Mesendoderm (in vitro differentiated cells): ENCODE results near the gene CFAP52.

ENCODE experiments used
- DNase-seq: peaks from one replicate; pipeline ENCODE4 v3.0.0; 2013
- H2AK5ac ChIP-seq: 2 replicates; pipeline ENCODE4 v1.6.1; 2013; ENCODE audit warnings: low read length, inconsistent platforms
- H2BK120ac ChIP-seq: 2 replicates; pipeline ENCODE4 v1.6.1; 2013; ENCODE audit warnings: low read depth, mild to moderate bottlenecking, low read length, moderate library complexity, mixed read lengths
- H2BK15ac ChIP-seq: replicated peaks from 2 replicates; pipeline ENCODE4 v1.6.1; 2013; ENCODE audit warnings: low read depth, mild to moderate bottlenecking, moderate library complexity
- H2BK5ac ChIP-seq: 2 replicates; pipeline ENCODE4 v1.6.1; 2013; ENCODE audit warnings: low read length, inconsistent platforms
- H3K18ac ChIP-seq: 2 replicates; pipeline ENCODE4 v1.6.1; 2013; ENCODE audit warnings: mild to moderate bottlenecking, low read length, mixed read lengths
- H3K23ac ChIP-seq: one replicate; pipeline ENCODE4 v1.6.1; 2013; ENCODE audit warnings: low read length
- H3K27ac ChIP-seq: 2 replicates; pipeline ENCODE4 v1.5.1; 2013; ENCODE audit warnings: low read depth, mild to moderate bottlenecking, inconsistent platforms, low read length, moderate library complexity
- H3K27me3 ChIP-seq: 2 replicates; pipeline ENCODE4 v1.6.1; 2013; ENCODE audit warnings: low read length, control low read depth, mild to moderate bottlenecking, inconsistent platforms; ENCODE audit not compliant: insufficient read depth, poor library complexity
- H3K36me3 ChIP-seq: 2 replicates; pipeline ENCODE4 v1.6.1; 2013; ENCODE audit warnings: low read length, inconsistent platforms; ENCODE audit not compliant: control insufficient read depth, insufficient read depth
- H3K4ac ChIP-seq: one replicate; pipeline ENCODE4 v1.6.1; 2013; ENCODE audit warnings: low read depth, mild to moderate bottlenecking, low read length, moderate library complexity
- H3K4me1 ChIP-seq: 2 replicates; pipeline ENCODE4 v1.6.1; 2013; ENCODE audit warnings: low read depth, low read length, inconsistent platforms; ENCODE audit not compliant: control insufficient read depth
- H3K4me2 ChIP-seq: 2 replicates; pipeline ENCODE4 v1.6.1; 2013; ENCODE audit warnings: low read length
- H3K4me3 ChIP-seq: 2 replicates; pipeline ENCODE4 v1.5.1; 2013; ENCODE audit warnings: mild to moderate bottlenecking, low read length
- H3K56ac ChIP-seq: one replicate; pipeline ENCODE4 v1.6.1; 2013; ENCODE audit warnings: low read length
- H3K79me1 ChIP-seq: 2 replicates; pipeline ENCODE4 v1.6.1; 2013; ENCODE audit warnings: low read length, inconsistent platforms
- H3K79me2 ChIP-seq: 2 replicates; pipeline ENCODE4 v1.6.1; 2013; ENCODE audit warnings: mild to moderate bottlenecking, low read length; ENCODE audit not compliant: control insufficient read depth, insufficient read depth
- H3K9ac ChIP-seq: 2 replicates; pipeline ENCODE4 v1.6.1; 2013; ENCODE audit warnings: low read length, inconsistent platforms
- H4K5ac ChIP-seq: one replicate; pipeline ENCODE4 v1.6.1; 2013; ENCODE audit warnings: low read length
- H4K8ac ChIP-seq: one replicate; pipeline ENCODE4 v1.6.1; 2013; ENCODE audit warnings: low read depth, mild to moderate bottlenecking, control low read depth, low read length, moderate library complexity
- WGBS: extraction: QIAGEN DNeasy Blood & Tissue Kit; methylation state at CpG from one replicate; pipeline ENCODE4 v1.1.7; 2013; ENCODE audit warnings: low lambda C conversion rate, missing lambda C conversion rate; ENCODE audit not compliant: insufficient coverage; ENCODE audit errors: extremely low coverage; 5-methylcytosine and 5-hydroxymethylcytosine counted together

The CFAP52 gene

DNA sequence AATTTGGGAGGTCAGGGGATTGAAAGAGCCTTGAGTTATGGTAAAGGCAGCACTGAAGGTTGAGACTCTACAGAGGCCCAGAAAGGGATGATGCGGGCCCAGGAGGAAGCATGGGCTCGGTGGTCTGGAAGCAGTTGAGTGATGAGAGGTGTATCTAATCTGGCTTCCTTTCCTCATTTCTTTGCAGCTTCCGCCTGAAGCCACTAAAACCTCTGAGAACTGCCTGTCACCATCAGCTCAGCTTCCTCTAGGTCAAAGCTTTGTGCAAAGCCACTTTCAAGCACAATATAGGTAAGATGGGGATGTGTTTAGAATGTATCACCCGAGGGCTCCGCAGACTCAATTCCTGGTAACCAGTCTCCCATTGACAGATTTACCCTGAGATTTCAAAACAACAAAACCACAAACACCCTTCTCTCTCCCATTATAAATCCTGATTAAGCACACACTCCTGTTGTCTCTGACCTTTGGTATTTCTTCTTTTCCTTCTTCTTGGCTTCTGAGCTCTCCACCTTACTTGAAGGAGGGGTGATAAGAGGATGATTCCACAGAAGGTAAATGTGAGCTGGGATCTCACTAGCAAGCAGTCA is 90.1 kb downstream of the CFAP52 start:
- H3K36me3 ChIP-seq: no peaks in the 10 kb centered on the region
- no peak overlapping the region for H3K27ac ChIP-seq
- H2AK5ac ChIP-seq: no peak overlapping the region
- H3K23ac ChIP-seq: no peak overlapping the region
- H3K4me2 ChIP-seq: no peak overlapping the region
- H3K4me3 ChIP-seq: no peak overlapping the region
- H2BK120ac ChIP-seq: no peak overlapping the region
- H3K79me2 ChIP-seq: no peaks in the 10 kb centered on the region
- no peak overlapping the region for H3K9ac ChIP-seq
- H4K8ac ChIP-seq: no peak overlapping the region
- H3K27me3 ChIP-seq: no peaks in the 10 kb centered on the region
- no peak overlapping the region for H4K5ac ChIP-seq
- H3K4me1 ChIP-seq: peaks cover 17% of the 10 kb centered on the region
- WGBS: no CpG with 5 or more reads among the region's 5 CpGs
- no peak overlapping the region for H2BK15ac ChIP-seq
- H3K79me1 ChIP-seq: peaks cover 2% of the 10 kb centered on the region
- DNase-seq: no peak
- H2BK5ac ChIP-seq: no peak overlapping the region
- H3K56ac ChIP-seq: no peak overlapping the region
- H3K4ac ChIP-seq: no peak overlapping the region
- H3K18ac ChIP-seq: no peak overlapping the region

DNA sequence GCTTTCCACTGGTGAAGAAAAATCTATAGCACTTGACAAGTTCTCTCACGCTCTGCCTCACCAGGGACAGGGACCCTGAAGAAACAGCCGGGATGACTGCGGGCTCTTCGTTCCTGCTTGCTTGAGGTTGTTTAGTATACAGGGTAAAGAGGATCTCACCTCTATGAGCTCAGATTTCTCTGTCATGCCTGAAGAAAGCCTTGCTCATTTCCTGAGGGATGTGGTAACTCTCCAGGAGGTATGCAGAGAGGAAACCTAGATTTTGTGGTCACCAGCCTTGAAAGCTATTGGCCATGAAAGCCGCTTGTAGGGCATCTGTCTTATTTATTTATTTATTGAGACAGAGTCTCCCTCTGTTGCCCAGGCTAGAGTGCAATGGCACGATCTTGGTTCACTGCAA is 92.1 kb downstream of the CFAP52 start:
- Histone ChIP-seq H3K79me2 (no peaks in the 10 kb centered on the region), H3K18ac (no peak overlapping the region), H3K27ac (no peak overlapping the region), H3K4me1 (peaks cover 17% of the 10 kb centered on the region), H2BK120ac (no peak overlapping the region), H3K4me2 (no peak overlapping the region), H3K27me3 (no peaks in the 10 kb centered on the region), H3K9ac (no peak overlapping the region), H2BK15ac (no peak overlapping the region), H3K36me3 (no peaks in the 10 kb centered on the region), H3K79me1 (peaks cover 2% of the 10 kb centered on the region), H3K56ac (no peak overlapping the region), H3K4me3 (no peak overlapping the region), H2BK5ac (no peak overlapping the region), H3K4ac (no peak overlapping the region), H3K23ac (no peak overlapping the region), H4K8ac (no peak overlapping the region), H2AK5ac (no peak overlapping the region), H4K5ac (no peak overlapping the region)
- no CpG with 5 or more reads among the region's 6 CpGs for WGBS
- DNase-seq: peak; percentile 77

DNA sequence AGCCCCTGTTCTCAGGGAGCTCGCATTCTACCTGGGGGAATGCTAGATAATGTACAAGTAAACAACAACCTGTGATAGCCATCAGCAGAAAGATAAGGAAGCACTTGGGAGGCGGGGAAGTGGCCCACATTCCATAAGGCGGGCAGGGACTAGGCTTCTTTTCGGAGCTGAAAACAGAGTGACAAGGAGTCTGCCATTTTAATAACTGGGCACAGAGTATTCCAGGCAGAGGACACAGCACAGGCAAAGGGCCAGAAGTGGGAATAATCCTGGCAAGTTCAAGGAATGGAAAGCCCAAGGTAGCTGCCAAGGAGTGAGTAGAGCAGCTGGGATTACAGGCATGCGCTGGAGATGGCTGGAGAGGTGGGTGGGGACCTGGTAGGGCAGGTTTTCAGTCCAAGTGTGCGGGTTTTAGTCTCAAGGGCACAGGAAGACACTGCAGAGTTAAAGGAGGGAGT is 93.1 kb downstream of the CFAP52 start:
- no peak overlapping the region for H3K4me2 ChIP-seq
- H3K4me3 ChIP-seq: no peak overlapping the region
- no peak overlapping the region for H3K9ac ChIP-seq
- no peak overlapping the region for H2AK5ac ChIP-seq
- no peak overlapping the region for H3K18ac ChIP-seq
- H3K27ac ChIP-seq: peak overlapping the region; percentile 61
- no peak overlapping the region for H4K5ac ChIP-seq
- no peaks in the 10 kb centered on the region for H3K36me3 ChIP-seq
- no peaks in the 10 kb centered on the region for H3K79me2 ChIP-seq
- H3K23ac ChIP-seq: no peak overlapping the region
- peak overlapping the region; percentile 54 for H3K56ac ChIP-seq
- H4K8ac ChIP-seq: no peak overlapping the region
- peak overlapping the region; percentile 9 for H2BK5ac ChIP-seq
- DNase-seq: peak; percentile 85
- no peaks in the 10 kb centered on the region for H3K27me3 ChIP-seq
- H2BK15ac ChIP-seq: no peak overlapping the region
- peaks cover 2% of the 10 kb centered on the region for H3K79me1 ChIP-seq
- peaks cover 17% of the 10 kb centered on the region for H3K4me1 ChIP-seq
- H2BK120ac ChIP-seq: no peak overlapping the region
- WGBS: no CpG with 5 or more reads among the region's 6 CpGs
- H3K4ac ChIP-seq: peak overlapping the region; percentile 63

DNA sequence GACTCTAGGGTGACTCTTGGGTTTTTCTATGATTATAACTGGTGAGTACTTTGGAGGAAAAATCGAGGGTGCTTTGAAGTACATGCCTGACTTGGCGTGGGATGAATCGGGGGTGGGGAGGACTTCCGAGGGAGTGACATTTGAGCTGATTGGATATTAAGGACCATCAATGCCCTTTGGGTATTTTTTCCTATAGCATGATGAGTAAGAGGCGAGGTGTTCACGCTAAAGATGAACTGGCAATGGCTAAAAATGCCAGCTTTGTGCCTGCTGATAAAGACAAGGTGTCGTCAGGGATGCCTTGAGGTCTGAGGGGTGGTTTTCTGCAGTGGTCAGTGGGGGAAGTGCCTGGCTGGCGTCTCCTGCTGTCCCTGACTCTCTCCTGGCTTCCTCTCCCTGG is 94.2 kb downstream of the CFAP52 start:
- Histone ChIP-seq H3K9ac (no peak overlapping the region), H3K27ac (no peak overlapping the region), H3K4ac (no peak overlapping the region), H2BK120ac (no peak overlapping the region), H2BK5ac (no peak overlapping the region), H3K23ac (no peak overlapping the region), H3K79me2 (no peaks in the 10 kb centered on the region), H2AK5ac (no peak overlapping the region), H3K56ac (no peak overlapping the region), H3K18ac (no peak overlapping the region), H3K4me2 (no peak overlapping the region), H2BK15ac (no peak overlapping the region), H3K4me3 (no peak overlapping the region), H4K8ac (no peak overlapping the region), H3K79me1 (peaks cover 2% of the 10 kb centered on the region), H4K5ac (no peak overlapping the region), H3K27me3 (no peaks in the 10 kb centered on the region), H3K4me1 (peaks cover 17% of the 10 kb centered on the region), H3K36me3 (no peaks in the 10 kb centered on the region)
- WGBS: no CpG with 5 or more reads among the region's 8 CpGs
- no peak for DNase-seq

DNA sequence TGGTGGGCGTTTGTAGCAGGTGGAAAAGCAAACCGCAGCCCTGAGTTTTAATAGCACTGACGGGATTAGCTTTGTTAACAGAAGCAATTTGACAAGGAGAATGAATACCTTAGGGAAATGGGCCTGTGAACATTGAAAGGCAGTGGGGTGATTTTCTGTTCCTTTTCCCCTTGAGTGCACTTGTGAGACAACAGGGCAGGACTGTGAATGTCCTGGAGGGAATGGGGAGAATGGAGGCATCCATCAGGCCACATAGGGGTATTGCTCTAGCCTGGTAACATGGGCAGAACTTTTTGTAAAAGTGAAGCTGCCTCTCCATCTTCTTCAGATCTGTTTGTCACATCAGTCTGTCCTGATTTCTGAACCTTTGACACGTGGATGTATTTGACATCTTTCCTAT is 95.1 kb downstream of the CFAP52 start:
- Histone ChIP-seq H3K27ac (no peak overlapping the region), H3K79me1 (peaks cover 2% of the 10 kb centered on the region), H4K8ac (no peak overlapping the region), H3K56ac (no peak overlapping the region), H3K4me1 (peaks cover 17% of the 10 kb centered on the region), H2BK15ac (no peak overlapping the region), H3K23ac (no peak overlapping the region), H3K79me2 (no peaks in the 10 kb centered on the region), H2BK5ac (no peak overlapping the region), H2BK120ac (no peak overlapping the region), H2AK5ac (no peak overlapping the region), H3K4ac (no peak overlapping the region), H3K4me2 (no peak overlapping the region), H3K18ac (no peak overlapping the region), H4K5ac (no peak overlapping the region), H3K4me3 (no peak overlapping the region), H3K9ac (no peak overlapping the region), H3K36me3 (no peaks in the 10 kb centered on the region), H3K27me3 (no peaks in the 10 kb centered on the region)
- no CpG with 5 or more reads among the region's 4 CpGs for WGBS
- DNase-seq: no peak

DNA sequence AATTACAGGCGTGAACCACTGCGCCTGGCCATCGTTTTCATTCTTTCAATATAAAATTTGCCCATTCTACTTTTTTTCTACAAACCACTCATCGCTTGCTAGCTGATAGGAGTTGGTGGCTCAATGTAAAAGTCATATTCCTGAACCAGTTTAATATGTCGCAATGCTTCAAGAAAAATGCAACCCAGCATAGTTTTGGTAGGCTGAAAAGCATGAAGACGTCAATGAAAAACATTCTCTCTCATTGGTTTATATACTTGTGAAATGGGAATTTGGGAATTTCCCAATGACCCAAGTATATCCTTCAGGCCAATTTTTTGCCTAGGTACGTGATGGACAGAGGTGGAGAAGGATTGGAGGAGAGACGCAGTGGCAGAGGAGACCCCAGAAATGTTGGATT is 95.8 kb downstream of the CFAP52 start:
- H3K4me2 ChIP-seq: no peak overlapping the region
- no peaks in the 10 kb centered on the region for H3K27me3 ChIP-seq
- H4K5ac ChIP-seq: no peak overlapping the region
- H4K8ac ChIP-seq: no peak overlapping the region
- H2AK5ac ChIP-seq: no peak overlapping the region
- WGBS: no CpG with 5 or more reads among the region's 8 CpGs
- no peaks in the 10 kb centered on the region for H3K79me2 ChIP-seq
- no peak overlapping the region for H2BK5ac ChIP-seq
- H3K4ac ChIP-seq: no peak overlapping the region
- no peak overlapping the region for H3K9ac ChIP-seq
- peaks cover 17% of the 10 kb centered on the region for H3K4me1 ChIP-seq
- no peak overlapping the region for H2BK15ac ChIP-seq
- DNase-seq: no peak
- no peak overlapping the region for H3K23ac ChIP-seq
- no peak overlapping the region for H3K4me3 ChIP-seq
- no peak overlapping the region for H3K56ac ChIP-seq
- H3K36me3 ChIP-seq: no peaks in the 10 kb centered on the region
- H3K18ac ChIP-seq: no peak overlapping the region
- H3K79me1 ChIP-seq: peaks cover 2% of the 10 kb centered on the region
- H2BK120ac ChIP-seq: no peak overlapping the region
- no peak overlapping the region for H3K27ac ChIP-seq
